HFFc6 (cell line): ENCODE data around the gene PCBD1. TPM values are rescaled to one million over a fixed set of nuclear protein-coding genes. Genes with fewer than 3 reads are reported as not detected.
"Not testable (repeated sequence)": the region's sequence is repeated elsewhere in the genome, so short reads cannot be mapped to it uniquely, and the experiment has no call there.

Experiments
- DNase-seq: peaks from one replicate; pipeline ENCODE4 v3.0.0-alpha.2; 2018
- H3K27ac Mint-ChIP-seq: 2 replicates; pipeline ENCODE4 v1.8.0; 2020; ENCODE audit warnings: mild to moderate bottlenecking, mixed read lengths
- H3K27me3 Mint-ChIP-seq: 2 replicates; pipeline ENCODE4 v1.8.0; 2021; ENCODE audit warnings: mild to moderate bottlenecking, moderate library complexity, mixed read lengths; ENCODE audit not compliant: insufficient read depth
- H3K36me3 Mint-ChIP-seq: 2 replicates; pipeline ENCODE4 v1.8.0; 2021; ENCODE audit warnings: low read depth, mixed read lengths
- H3K4me1 Mint-ChIP-seq: 2 replicates; pipeline ENCODE4 v1.8.0; 2020; ENCODE audit warnings: low read depth, mixed read lengths
- H3K4me3 Mint-ChIP-seq: 2 replicates; pipeline ENCODE4 v1.8.0; 2020; ENCODE audit warnings: mild to moderate bottlenecking, moderate library complexity, mixed read lengths
- H3K9me3 Mint-ChIP-seq: 2 replicates; pipeline ENCODE4 v1.8.0; 2020; ENCODE audit warnings: mild to moderate bottlenecking, mixed read lengths
- CTCF ChIP-seq: fragments of 200-600 bp; sonication (generic); IDR thresholded peaks from 2 replicates; pipeline ENCODE4 v1.5.0; 2021; ENCODE audit warnings: antibody characterized with exemption, mild to moderate bottlenecking
- total RNA-seq, 6 experiments: library from RNA; stranded (reverse); fragmentation: NEBNext Ultra II Directional; extraction: Animal tissue kit (Norgen Biotek cat#: 25700); gene quantifications; 2 replicates in 1 of 6; 3 replicates in 5 of 6; pipeline ENCODE4 v1.2.3, GENCODE V29; 2021

PCBD1 gene
- total RNA-seq, 6 experiments from 2014 or later = 36.4 to 55.7 (median 37.7) TPM

GRCh38 chr10:70864935-70865334, 23.4 kb downstream of the PCBD1 start:
- Mint-ChIP-seq H3K36me3 (peaks cover 19% of the 10 kb centered on the region), H3K27me3 (no peaks in the 10 kb centered on the region), H3K4me1 (no peaks in the 10 kb centered on the region), H3K4me3 (no peak overlapping the region), H3K9me3 (no peaks in the 10 kb centered on the region), H3K27ac (no peak overlapping the region)
- no peak for TF ChIP-seq CTCF
- DNase-seq = no peak

- peaks cover 15% of the 10 kb centered on the region for H3K36me3 Mint-ChIP-seq
- no peaks in the 10 kb centered on the region for H3K9me3 Mint-ChIP-seq
- no peaks in the 10 kb centered on the region for H3K27me3 Mint-ChIP-seq
- no peak overlapping the region for H3K4me3 Mint-ChIP-seq
- no peaks in the 10 kb centered on the region for H3K4me1 Mint-ChIP-seq
- TF ChIP-seq CTCF = peak; percentile 33; the same call in 1 of the 2 replicates
- no peak for DNase-seq
- no peak overlapping the region for H3K27ac Mint-ChIP-seq
Observed at GRCh38 chr10:70863470-70864160, 24.8 kb downstream of the PCBD1 start.

- not testable (repeated sequence) for H3K27ac Mint-ChIP-seq, H3K4me1 Mint-ChIP-seq, DNase-seq, H3K9me3 Mint-ChIP-seq, H3K4me3 Mint-ChIP-seq, H3K27me3 Mint-ChIP-seq
- H3K36me3 Mint-ChIP-seq = peaks cover 17% of the 10 kb centered on the region
Observed at GRCh38 chr10:70861495-70862197, 26.7 kb downstream of the PCBD1 start.

GRCh38 chr10:70858759-70859158, 29.6 kb downstream of the PCBD1 start:
- Mint-ChIP-seq H3K4me1 (no peaks in the 10 kb centered on the region), H3K27me3 (no peaks in the 10 kb centered on the region), H3K9me3 (no peaks in the 10 kb centered on the region), H3K4me3 (no peak overlapping the region), H3K36me3 (peaks cover 17% of the 10 kb centered on the region), H3K27ac (no peak overlapping the region)
- no peak for DNase-seq
- no peak for TF ChIP-seq CTCF

GRCh38 chr10:70856454-70856853, 31.9 kb downstream of the PCBD1 start:
- H3K36me3 Mint-ChIP-seq = peaks cover 25% of the 10 kb centered on the region
- H3K4me3 Mint-ChIP-seq = no peak overlapping the region
- H3K9me3 Mint-ChIP-seq = no peaks in the 10 kb centered on the region
- no peaks in the 10 kb centered on the region for H3K4me1 Mint-ChIP-seq
- no peak overlapping the region for H3K27ac Mint-ChIP-seq
- no peak for DNase-seq
- no peak for TF ChIP-seq CTCF
- no peaks in the 10 kb centered on the region for H3K27me3 Mint-ChIP-seq

- Mint-ChIP-seq H3K4me1 (peaks cover 25% of the 10 kb centered on the region), H3K9me3 (no peaks in the 10 kb centered on the region), H3K4me3 (no peak overlapping the region), H3K27me3 (no peaks in the 10 kb centered on the region), H3K36me3 (peaks cover 22% of the 10 kb centered on the region), H3K27ac (no peak overlapping the region)
- no peak for TF ChIP-seq CTCF
- DNase-seq = no peak
Observed at GRCh38 chr10:70853457-70853856, 34.9 kb downstream of the PCBD1 start.
